ENCODE results near the gene ERAS.
A peak's percentile ranks its signal among the peaks of the same experiment; 100 is the strongest.
"Not testable (repeated sequence)": the region's sequence is repeated elsewhere in the genome, so short reads cannot be mapped to it uniquely, and the experiment has no call there.

ERAS gene

DNA sequence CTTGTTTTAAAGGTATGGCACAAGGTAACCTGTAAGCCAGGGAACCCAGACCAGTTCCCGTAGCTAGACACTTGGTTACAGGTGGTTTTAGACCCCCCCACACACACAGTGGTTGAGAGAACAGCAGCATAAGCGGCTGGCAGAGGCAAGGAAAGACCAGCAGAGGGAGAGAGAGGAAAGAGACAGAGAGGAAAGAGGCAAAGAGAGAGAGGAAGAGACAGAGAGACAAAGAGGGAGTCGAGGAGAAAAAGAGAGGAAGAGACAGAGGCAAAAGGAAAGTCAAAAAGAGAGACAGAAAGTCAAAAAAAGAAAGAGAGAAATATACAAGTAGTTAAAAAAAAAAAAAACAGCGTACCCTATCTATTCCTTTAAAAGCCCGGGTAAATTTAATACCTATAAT is 28.6 kb downstream of the ERAS start:
- no peaks in the 10 kb centered on the region for H3K36me3 ChIP-seq (ENCODE audit: low read depth)
- H3K27me3 ChIP-seq (ENCODE audit: insufficient read depth, poor library complexity, severe bottlenecking): no peaks in the 10 kb centered on the region
- H3K4me3 ChIP-seq (ENCODE audit: severe bottlenecking): no peak overlapping the region
- no peak overlapping the region for H3K27ac ChIP-seq (ENCODE audit: poor library complexity, severe bottlenecking)
- TF ChIP-seq, protein P1, sequence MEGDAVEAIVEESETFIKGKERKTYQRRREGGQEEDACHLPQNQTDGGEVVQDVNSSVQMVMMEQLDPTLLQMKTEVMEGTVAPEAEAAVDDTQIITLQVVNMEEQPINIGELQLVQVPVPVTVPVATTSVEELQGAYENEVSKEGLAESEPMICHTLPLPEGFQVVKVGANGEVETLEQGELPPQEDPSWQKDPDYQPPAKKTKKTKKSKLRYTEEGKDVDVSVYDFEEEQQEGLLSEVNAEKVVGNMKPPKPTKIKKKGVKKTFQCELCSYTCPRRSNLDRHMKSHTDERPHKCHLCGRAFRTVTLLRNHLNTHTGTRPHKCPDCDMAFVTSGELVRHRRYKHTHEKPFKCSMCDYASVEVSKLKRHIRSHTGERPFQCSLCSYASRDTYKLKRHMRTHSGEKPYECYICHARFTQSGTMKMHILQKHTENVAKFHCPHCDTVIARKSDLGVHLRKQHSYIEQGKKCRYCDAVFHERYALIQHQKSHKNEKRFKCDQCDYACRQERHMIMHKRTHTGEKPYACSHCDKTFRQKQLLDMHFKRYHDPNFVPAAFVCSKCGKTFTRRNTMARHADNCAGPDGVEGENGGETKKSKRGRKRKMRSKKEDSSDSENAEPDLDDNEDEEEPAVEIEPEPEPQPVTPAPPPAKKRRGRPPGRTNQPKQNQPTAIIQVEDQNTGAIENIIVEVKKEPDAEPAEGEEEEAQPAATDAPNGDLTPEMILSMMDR (IDR thresholded peaks at IDR 0.05; ENCODE audit: poor library complexity, severe bottlenecking): peak; percentile 46
- no peaks in the 10 kb centered on the region for H3K9me3 ChIP-seq (ENCODE audit: severe bottlenecking)
- no peak for ATAC-seq (ENCODE audit: low read depth)
- DNase-seq (ENCODE audit: low spot score): no peak
- no peaks in the 10 kb centered on the region for H3K4me1 ChIP-seq (ENCODE audit: insufficient read depth, poor library complexity, severe bottlenecking)

DNA sequence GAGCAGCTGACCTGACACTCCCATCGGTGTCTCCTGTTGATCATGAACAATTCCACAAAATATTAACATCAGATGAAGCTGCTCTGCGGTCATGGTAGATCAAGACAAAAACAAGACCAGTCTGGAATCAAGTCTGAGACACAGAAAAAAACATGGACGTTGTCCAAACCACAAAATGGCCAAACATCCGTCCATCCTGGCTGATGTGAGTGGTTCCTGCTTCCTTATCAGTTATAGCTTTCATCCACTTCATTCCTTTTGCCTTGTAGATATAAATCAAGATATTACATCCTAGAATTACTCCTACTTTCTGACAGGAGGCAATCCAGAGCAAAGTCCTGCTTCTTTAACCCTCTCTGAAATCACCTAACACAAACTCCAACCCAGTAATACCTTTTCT is 37.9 kb downstream of the ERAS start:
- peak overlapping the region; percentile 29 for H3K27ac ChIP-seq (ENCODE audit: poor library complexity, severe bottlenecking)

DNA sequence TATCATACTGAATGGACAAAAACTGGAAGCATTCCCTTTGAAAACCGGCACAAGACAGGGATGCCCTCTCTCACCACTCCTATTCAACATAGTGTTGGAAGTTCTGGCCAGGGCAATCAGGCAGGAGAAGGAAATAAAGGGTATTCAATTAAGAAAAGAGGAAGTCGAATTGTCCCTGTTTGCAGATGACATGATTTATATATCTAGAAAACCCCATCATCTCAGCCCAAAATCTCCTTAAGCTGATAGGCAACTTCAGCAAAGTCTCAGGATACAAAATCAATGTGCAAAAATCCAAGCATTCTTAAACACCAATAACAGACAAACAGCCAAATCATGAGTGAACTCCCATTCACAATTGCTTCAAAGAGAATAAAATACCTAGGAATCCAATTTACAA is 45.7 kb downstream of the ERAS start:
- not testable (repeated sequence) for H3K27me3 ChIP-seq (ENCODE audit: insufficient read depth, poor library complexity, severe bottlenecking); H3K4me1 ChIP-seq (ENCODE audit: insufficient read depth, poor library complexity, severe bottlenecking); H3K9me3 ChIP-seq (ENCODE audit: severe bottlenecking); H3K36me3 ChIP-seq (ENCODE audit: low read depth); DNase-seq (ENCODE audit: low spot score); ATAC-seq (ENCODE audit: low read depth); H3K4me3 ChIP-seq (ENCODE audit: severe bottlenecking); H3K27ac ChIP-seq (ENCODE audit: poor library complexity, severe bottlenecking)

More for the DNA sequence above, 37.9 kb downstream of the ERAS start:
- ATAC-seq (ENCODE audit: low read depth) (no peak), DNase-seq (ENCODE audit: low spot score) (no peak)
- Histone ChIP-seq H3K4me3 (ENCODE audit: severe bottlenecking) (no peak overlapping the region), H3K4me1 (ENCODE audit: insufficient read depth, poor library complexity, severe bottlenecking) (peaks cover 9% of the 10 kb centered on the region), H3K9me3 (ENCODE audit: severe bottlenecking) (no peaks in the 10 kb centered on the region), H3K36me3 (ENCODE audit: low read depth) (no peaks in the 10 kb centered on the region), H3K27me3 (ENCODE audit: insufficient read depth, poor library complexity, severe bottlenecking) (no peaks in the 10 kb centered on the region)
- TF ChIP-seq, protein P1 (IDR thresholded peaks at IDR 0.05; ENCODE audit: poor library complexity, severe bottlenecking): no peak

DNA sequence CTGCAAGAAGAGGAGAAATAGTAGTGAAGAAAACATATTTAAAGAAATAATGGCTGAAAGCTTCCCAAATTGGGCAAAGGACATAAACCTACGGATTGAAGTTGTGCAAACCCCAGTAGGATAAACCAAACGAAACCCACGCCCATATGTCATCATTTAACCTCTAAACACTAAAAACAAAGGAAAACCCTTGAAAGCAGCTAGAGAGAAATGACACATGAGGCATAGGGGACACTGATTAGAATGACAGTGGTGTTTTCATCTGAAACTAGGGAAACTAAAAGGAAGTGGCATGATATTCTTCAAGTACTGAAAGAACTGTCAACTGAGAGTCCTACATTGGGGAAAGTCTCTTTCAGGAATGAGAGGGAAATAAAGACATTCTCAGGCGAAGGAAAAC is 50.6 kb downstream of the ERAS start:
- H3K27ac ChIP-seq (ENCODE audit: poor library complexity, severe bottlenecking); H3K36me3 ChIP-seq (ENCODE audit: low read depth); H3K27me3 ChIP-seq (ENCODE audit: insufficient read depth, poor library complexity, severe bottlenecking); H3K4me3 ChIP-seq (ENCODE audit: severe bottlenecking); DNase-seq (ENCODE audit: low spot score); H3K9me3 ChIP-seq (ENCODE audit: severe bottlenecking); H3K4me1 ChIP-seq (ENCODE audit: insufficient read depth, poor library complexity, severe bottlenecking); ATAC-seq (ENCODE audit: low read depth): not testable (repeated sequence)
